SK-N-SH (cell line): Measurements from ENCODE around the gene ATP5F1E. TPM values are rescaled to one million over a fixed set of nuclear protein-coding genes. Genes with fewer than 3 reads are reported as not detected.

Experiments used
- CTCF ChIA-PET: fragments of 300-600, 350-600 bp; formaldehyde crosslinking; extraction: SDS; loops from one replicate; lab custom pipeline; 2021; lab: Yijun Ruan, JAX
- POLR2A ChIA-PET: fragments of 350-600 bp; sonication (Branson Sonifier 250); formaldehyde crosslinking; extraction: SDS; loops from one replicate; lab custom pipeline; 2020; ENCODE audit warnings: antibody characterized with exemption, inconsistent platforms; lab: Yijun Ruan, JAX
- DNase-seq: peaks from one replicate; pipeline ENCODE4 v3.0.0; 2012
- H2AFZ ChIP-seq: fragments of 200-600 bp; sonication (generic); 2 replicates; pipeline ENCODE4 v1.8.1; 2016; ENCODE audit warnings: antibody characterized with exemption, mild to moderate bottlenecking, low read depth
- H3F3A ChIP-seq: fragments of 200-600 bp; sonication (generic); replicated peaks from 2 replicates; pipeline ENCODE3; 2016; ENCODE audit warnings: antibody characterized with exemption, mild to moderate bottlenecking; ENCODE audit not compliant: insufficient read depth
- H3K27ac ChIP-seq, 2 experiments: fragments of 200-500 bp in 1 of 2; fragments of 200-600 bp in 1 of 2; sonication (Bioruptor generic) in 1 of 2; sonication (generic), shearing (Covaris generic) in 1 of 2; 2 replicates each; pipeline versions ENCODE4 v1.5.1 to v1.6.1; 2014 to 2016; ENCODE audit warnings: low read depth in 2 of 2, inconsistent platforms in 1 of 2, low read length in 1 of 2, mild to moderate bottlenecking in 1 of 2, mixed read lengths in 1 of 2
- H3K27me3 ChIP-seq: fragments of 200-600 bp; sonication (generic), shearing (Covaris generic); 2 replicates; pipeline ENCODE4 v1.6.1; 2016; ENCODE audit warnings: mixed run types; ENCODE audit not compliant: insufficient read depth
- H3K36me3 ChIP-seq, 2 experiments: fragments of 200-500 bp in 1 of 2; fragments of 200-600 bp in 1 of 2; sonication (Bioruptor generic) in 1 of 2; sonication (generic) in 1 of 2; replicated peaks in 1 of 2; 2 replicates each; pipeline versions ENCODE3 to v1.5.1; 2014 to 2016; ENCODE audit warnings: low read length in 1 of 2, mild to moderate bottlenecking in 1 of 2; ENCODE audit not compliant: insufficient read depth in 2 of 2, control insufficient read depth in 1 of 2
- H3K4me1 ChIP-seq, 2 experiments: fragments of 200-500 bp in 1 of 2; fragments of 200-600 bp in 1 of 2; sonication (Bioruptor generic) in 1 of 2; sonication (generic), shearing (Covaris generic) in 1 of 2; 2 replicates each; pipeline versions ENCODE4 v1.5.1 to v1.6.1; 2014 to 2016; ENCODE audit warnings: low read depth in 1 of 2, low read length in 1 of 2, mixed run types in 1 of 2; ENCODE audit not compliant: insufficient read depth in 2 of 2, control insufficient read depth in 1 of 2
- H3K4me2 ChIP-seq: fragments of 200-600 bp; sonication (generic), shearing (Covaris generic); 2 replicates; pipeline ENCODE4 v1.6.1; 2017; ENCODE audit warnings: mixed run types
- H3K4me3 ChIP-seq, 2 experiments: fragments of 200-500 bp in 1 of 2; fragments of 200-600 bp in 1 of 2; sonication (Bioruptor generic) in 1 of 2; sonication (generic), shearing (Covaris generic) in 1 of 2; 2 replicates each; pipeline versions ENCODE4 v1.5.1 to v1.8.1; 2014 to 2016; ENCODE audit warnings: low read depth in 2 of 2, inconsistent platforms in 1 of 2, low read length in 1 of 2, mild to moderate bottlenecking in 1 of 2, mixed read lengths in 1 of 2, moderate library complexity in 1 of 2
- H3K79me2 ChIP-seq: fragments of 200-600 bp; sonication (generic); 2 replicates; pipeline ENCODE4 v1.8.1; 2017; ENCODE audit warnings: mild to moderate bottlenecking; ENCODE audit not compliant: insufficient read depth
- H3K9ac ChIP-seq: fragments of 200-600 bp; sonication (generic); 2 replicates; pipeline ENCODE4 v1.6.1; 2017; ENCODE audit warnings: mixed run types
- H3K9me2 ChIP-seq: fragments of 200-600 bp; sonication (generic); 2 replicates; pipeline ENCODE4 v1.6.1; 2017; ENCODE audit warnings: mixed run types
- H3K9me3 ChIP-seq: fragments of 200-600 bp; sonication (generic); 2 replicates; pipeline ENCODE4 v1.6.1; 2017; ENCODE audit warnings: mixed run types, mild to moderate bottlenecking, moderate library complexity
- H4K20me1 ChIP-seq: fragments of 200-600 bp; sonication (generic); 2 replicates; pipeline ENCODE4 v1.6.1; 2017; ENCODE audit warnings: mild to moderate bottlenecking, mixed run types; ENCODE audit not compliant: insufficient read depth
- CHD2 ChIP-seq: fragments of 150-350 bp; IDR thresholded peaks from 2 replicates; pipeline ENCODE4 v1.6.1; 2018; ENCODE audit warnings: low read length; ENCODE audit not compliant: partially characterized antibody
- CTCF ChIP-seq: fragments of 200-600 bp; sonication (generic); IDR thresholded peaks from 2 replicates; pipeline ENCODE4 v1.6.1; 2017; ENCODE audit warnings: antibody characterized with exemption, mild to moderate bottlenecking, moderate library complexity
- ELF1 ChIP-seq: IDR thresholded peaks from 2 replicates; pipeline ENCODE4 v1.4.0; 2012
- EZH2phosphoT487 ChIP-seq: fragments of 200-600 bp; sonication (generic); IDR thresholded peaks from 2 replicates; pipeline ENCODE4 v1.6.1; 2017; ENCODE audit warnings: low read depth, mixed run types, mild to moderate bottlenecking, antibody characterized with exemption, moderate library complexity, borderline replicate concordance
- GABPA ChIP-seq: IDR thresholded peaks from 2 replicates; pipeline ENCODE4 v1.4.0; 2012; ENCODE audit warnings: low read depth, mild to moderate bottlenecking
- GATA2 ChIP-seq: sonication (generic); formaldehyde crosslinking; IDR thresholded peaks from 2 replicates; pipeline ENCODE4 v1.5.0; 2020; ENCODE audit warnings: mild to moderate bottlenecking, missing genetic modification reagents
- JUND ChIP-seq: IDR thresholded peaks from 2 replicates; pipeline ENCODE4 v1.4.0; 2012
- MEF2A ChIP-seq: IDR thresholded peaks from 2 replicates; pipeline ENCODE4 v1.4.0; 2012; ENCODE audit warnings: low read depth, borderline replicate concordance
- NRF1 ChIP-seq: IDR thresholded peaks from 2 replicates; pipeline ENCODE4 v1.6.1; 2012; ENCODE audit warnings: low read depth, mild to moderate bottlenecking, low read length
- POLR2AphosphoS5 ChIP-seq: IDR thresholded peaks from 2 replicates; pipeline ENCODE4 v1.6.1; 2012; ENCODE audit warnings: low read depth, low read length
- RXRA ChIP-seq: IDR thresholded peaks from 2 replicates; pipeline ENCODE4 v1.4.0; 2012; ENCODE audit warnings: low read depth, mild to moderate bottlenecking, borderline replicate concordance
- SMC3 ChIP-seq: IDR thresholded peaks from 2 replicates; pipeline ENCODE4 v1.6.1; 2012; ENCODE audit warnings: low read depth, low read length, improper control_type of control experiment
- TAF1 ChIP-seq: IDR thresholded peaks from 2 replicates; pipeline ENCODE4 v1.6.1; 2012; ENCODE audit warnings: low read depth, mild to moderate bottlenecking, low read length, moderate library complexity, borderline replicate concordance
- TCF12 ChIP-seq: IDR thresholded peaks from 2 replicates; pipeline ENCODE4 v1.4.0; 2012
- USF2 ChIP-seq: fragments of 150-350 bp; IDR thresholded peaks from 2 replicates; pipeline ENCODE4 v1.6.1; 2017; ENCODE audit warnings: antibody characterized with exemption, low read length, low read depth, borderline replicate concordance
- YY1 ChIP-seq: IDR thresholded peaks from 2 replicates; pipeline ENCODE4 v1.4.0; 2012; ENCODE audit warnings: low read depth, mild to moderate bottlenecking
- WGBS: methylation state at CpG from one replicate; pipeline ENCODE4 v1.1.6; 2017; ENCODE audit warnings: low lambda C conversion rate; 5-methylcytosine and 5-hydroxymethylcytosine counted together
- polyA plus RNA-seq, 3 experiments: library from polyadenylated mRNA; depleted of rRNA; stranded (reverse); fragments of >200 nt; gene quantifications; 2 replicates each; pipeline ENCODE4 v1.2.3, GENCODE V29; 2012
- TF ChIP-seq, protein P1 (sequence below): IDR thresholded peaks from 2 replicates; pipeline ENCODE4 v1.4.0; 2012; ENCODE audit warnings: low read depth, borderline replicate concordance
- TF ChIP-seq, protein P2 (sequence below): IDR thresholded peaks from 2 replicates; pipeline ENCODE4; 2012
- TF ChIP-seq, protein P3 (sequence below): IDR thresholded peaks from 2 replicates; pipeline ENCODE4 v1.6.1; 2012; ENCODE audit warnings: mild to moderate bottlenecking, low read depth, low read length, moderate library complexity
- TF ChIP-seq, protein P4 (sequence below): fragments of 150-350 bp; IDR thresholded peaks from 2 replicates; pipeline ENCODE4 v1.6.1; 2016; ENCODE audit warnings: mild to moderate bottlenecking, low read depth, low read length

Gene ATP5F1E
- polyA plus RNA-seq, 1 of the 3 experiments (the other 2 are of a cell fraction) = 60.8 TPM

GRCh38 chr20:59032023-59032712 lies at the start of gene ATP5F1E (continued):
- TF ChIP-seq, protein P1, sequence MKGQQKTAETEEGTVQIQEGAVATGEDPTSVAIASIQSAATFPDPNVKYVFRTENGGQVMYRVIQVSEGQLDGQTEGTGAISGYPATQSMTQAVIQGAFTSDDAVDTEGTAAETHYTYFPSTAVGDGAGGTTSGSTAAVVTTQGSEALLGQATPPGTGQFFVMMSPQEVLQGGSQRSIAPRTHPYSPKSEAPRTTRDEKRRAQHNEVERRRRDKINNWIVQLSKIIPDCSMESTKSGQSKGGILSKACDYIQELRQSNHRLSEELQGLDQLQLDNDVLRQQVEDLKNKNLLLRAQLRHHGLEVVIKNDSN = no peak; the same call in 1 of the 2 replicates
- TF ChIP-seq YY1 (peak; percentile 91), GABPA (peak; percentile 83), POLR2AphosphoS5 (peak; percentile 85)
- TF ChIP-seq, protein P2, sequence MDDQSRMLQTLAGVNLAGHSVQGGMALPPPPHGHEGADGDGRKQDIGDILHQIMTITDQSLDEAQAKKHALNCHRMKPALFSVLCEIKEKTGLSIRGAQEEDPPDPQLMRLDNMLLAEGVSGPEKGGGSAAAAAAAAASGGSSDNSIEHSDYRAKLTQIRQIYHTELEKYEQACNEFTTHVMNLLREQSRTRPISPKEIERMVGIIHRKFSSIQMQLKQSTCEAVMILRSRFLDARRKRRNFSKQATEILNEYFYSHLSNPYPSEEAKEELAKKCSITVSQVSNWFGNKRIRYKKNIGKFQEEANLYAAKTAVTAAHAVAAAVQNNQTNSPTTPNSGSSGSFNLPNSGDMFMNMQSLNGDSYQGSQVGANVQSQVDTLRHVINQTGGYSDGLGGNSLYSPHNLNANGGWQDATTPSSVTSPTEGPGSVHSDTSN = peak; percentile 98

DNA sequence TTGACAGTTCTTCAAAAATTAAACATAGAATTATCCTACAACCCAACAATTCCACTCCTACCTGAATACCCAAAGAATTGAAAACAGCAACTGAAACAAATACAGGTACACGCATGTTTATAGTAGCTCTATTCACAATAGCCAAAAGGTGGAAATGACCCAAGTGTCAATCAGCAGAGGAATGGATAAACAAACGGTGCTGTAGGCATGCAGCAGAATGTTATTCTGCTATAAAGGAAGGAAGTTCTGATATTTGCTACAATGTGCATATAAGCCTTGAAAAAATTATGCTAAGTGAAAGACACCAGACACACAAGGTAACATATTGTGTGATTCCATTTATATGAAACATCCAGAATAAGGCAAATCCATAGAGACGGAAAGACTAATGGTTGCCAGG lies 48.9 kb upstream of the ATP5F1E start:
- H3F3A ChIP-seq = no peaks in the 10 kb centered on the region
- H3K4me2 ChIP-seq = no peak overlapping the region
- no peak for DNase-seq
- no peaks in the 10 kb centered on the region for H3K36me3 ChIP-seq
- no peaks in the 10 kb centered on the region for H3K9me2 ChIP-seq
- CTCF ChIA-PET = interaction anchor here (0.6 to 1.1 kb wide), 2 partner anchors 229 to 332 kb away, joined by 3 read pairs; no protein-coding TSS in a partner anchor
- H2AFZ ChIP-seq = no peak overlapping the region
- H4K20me1 ChIP-seq = no peaks in the 10 kb centered on the region
- no peak overlapping the region for H3K27ac ChIP-seq
- no peak overlapping the region for H3K9ac ChIP-seq
- no peak for TF ChIP-seq CTCF
- no peak for TF ChIP-seq SMC3
- TF ChIP-seq GATA2 = no peak
- no peak for TF ChIP-seq USF2
- TF ChIP-seq JUND = no peak
- TF ChIP-seq CHD2 = no peak
- TF ChIP-seq, protein P3, sequence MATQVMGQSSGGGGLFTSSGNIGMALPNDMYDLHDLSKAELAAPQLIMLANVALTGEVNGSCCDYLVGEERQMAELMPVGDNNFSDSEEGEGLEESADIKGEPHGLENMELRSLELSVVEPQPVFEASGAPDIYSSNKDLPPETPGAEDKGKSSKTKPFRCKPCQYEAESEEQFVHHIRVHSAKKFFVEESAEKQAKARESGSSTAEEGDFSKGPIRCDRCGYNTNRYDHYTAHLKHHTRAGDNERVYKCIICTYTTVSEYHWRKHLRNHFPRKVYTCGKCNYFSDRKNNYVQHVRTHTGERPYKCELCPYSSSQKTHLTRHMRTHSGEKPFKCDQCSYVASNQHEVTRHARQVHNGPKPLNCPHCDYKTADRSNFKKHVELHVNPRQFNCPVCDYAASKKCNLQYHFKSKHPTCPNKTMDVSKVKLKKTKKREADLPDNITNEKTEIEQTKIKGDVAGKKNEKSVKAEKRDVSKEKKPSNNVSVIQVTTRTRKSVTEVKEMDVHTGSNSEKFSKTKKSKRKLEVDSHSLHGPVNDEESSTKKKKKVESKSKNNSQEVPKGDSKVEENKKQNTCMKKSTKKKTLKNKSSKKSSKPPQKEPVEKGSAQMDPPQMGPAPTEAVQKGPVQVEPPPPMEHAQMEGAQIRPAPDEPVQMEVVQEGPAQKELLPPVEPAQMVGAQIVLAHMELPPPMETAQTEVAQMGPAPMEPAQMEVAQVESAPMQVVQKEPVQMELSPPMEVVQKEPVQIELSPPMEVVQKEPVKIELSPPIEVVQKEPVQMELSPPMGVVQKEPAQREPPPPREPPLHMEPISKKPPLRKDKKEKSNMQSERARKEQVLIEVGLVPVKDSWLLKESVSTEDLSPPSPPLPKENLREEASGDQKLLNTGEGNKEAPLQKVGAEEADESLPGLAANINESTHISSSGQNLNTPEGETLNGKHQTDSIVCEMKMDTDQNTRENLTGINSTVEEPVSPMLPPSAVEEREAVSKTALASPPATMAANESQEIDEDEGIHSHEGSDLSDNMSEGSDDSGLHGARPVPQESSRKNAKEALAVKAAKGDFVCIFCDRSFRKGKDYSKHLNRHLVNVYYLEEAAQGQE = no peak
- no peak for TF ChIP-seq NRF1
- no peak for TF ChIP-seq TAF1
- no peak for TF ChIP-seq RXRA
- TF ChIP-seq, protein P4, sequence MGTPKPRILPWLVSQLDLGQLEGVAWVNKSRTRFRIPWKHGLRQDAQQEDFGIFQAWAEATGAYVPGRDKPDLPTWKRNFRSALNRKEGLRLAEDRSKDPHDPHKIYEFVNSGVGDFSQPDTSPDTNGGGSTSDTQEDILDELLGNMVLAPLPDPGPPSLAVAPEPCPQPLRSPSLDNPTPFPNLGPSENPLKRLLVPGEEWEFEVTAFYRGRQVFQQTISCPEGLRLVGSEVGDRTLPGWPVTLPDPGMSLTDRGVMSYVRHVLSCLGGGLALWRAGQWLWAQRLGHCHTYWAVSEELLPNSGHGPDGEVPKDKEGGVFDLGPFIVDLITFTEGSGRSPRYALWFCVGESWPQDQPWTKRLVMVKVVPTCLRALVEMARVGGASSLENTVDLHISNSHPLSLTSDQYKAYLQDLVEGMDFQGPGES = no peak
- no peak for TF ChIP-seq EZH2phosphoT487
- no peak for TF ChIP-seq YY1
- TF ChIP-seq MEF2A = no peak
- TF ChIP-seq ELF1 = no peak
- TF ChIP-seq TCF12 = no peak
- H3K4me3 ChIP-seq = no peak overlapping the region
- H3K27me3 ChIP-seq = no peaks in the 10 kb centered on the region; the same call in 1 of the 2 replicates
- 66% methylated on average over 3 of the region's 3 CpGs for WGBS
- H3K79me2 ChIP-seq = no peaks in the 10 kb centered on the region
- H3K9me3 ChIP-seq = no peaks in the 10 kb centered on the region
- peaks cover 0 to 3% of the 10 kb centered on the region in 2 experiments; a peak in 3 of 4 replicates for H3K4me1 ChIP-seq
- POLR2A ChIA-PET = no interaction called here
